Measurements from ENCODE around the gene PTPRN.

DNA sequence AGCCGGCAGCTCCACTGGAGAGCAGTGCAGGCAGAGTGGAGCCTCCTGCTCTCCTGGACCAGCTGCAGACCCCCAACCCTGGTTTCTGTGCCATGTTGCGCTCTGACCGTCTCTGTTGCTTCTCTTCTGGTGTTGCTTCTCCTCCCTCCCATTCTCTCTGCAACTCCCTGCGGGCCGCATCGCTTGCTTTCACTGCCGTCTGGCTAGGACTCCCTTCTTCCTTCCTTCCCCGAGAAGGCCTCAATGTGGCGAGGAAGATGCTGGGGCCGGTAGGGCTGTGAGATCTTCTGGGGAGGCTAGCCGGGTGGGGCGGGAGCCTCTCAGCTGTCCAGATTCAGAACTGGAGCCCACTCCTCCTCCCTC, 23.8 kb downstream of the PTPRN start:
- TF ChIP-seq POLR2A (IDR thresholded peaks at IDR 0.05; ENCODE audit: low read depth, low read length): no peak
- no peak for TF ChIP-seq MAX (IDR thresholded peaks at IDR 0.05; ENCODE audit: insufficient read depth, insufficient read length)
- TF ChIP-seq, protein P1, sequence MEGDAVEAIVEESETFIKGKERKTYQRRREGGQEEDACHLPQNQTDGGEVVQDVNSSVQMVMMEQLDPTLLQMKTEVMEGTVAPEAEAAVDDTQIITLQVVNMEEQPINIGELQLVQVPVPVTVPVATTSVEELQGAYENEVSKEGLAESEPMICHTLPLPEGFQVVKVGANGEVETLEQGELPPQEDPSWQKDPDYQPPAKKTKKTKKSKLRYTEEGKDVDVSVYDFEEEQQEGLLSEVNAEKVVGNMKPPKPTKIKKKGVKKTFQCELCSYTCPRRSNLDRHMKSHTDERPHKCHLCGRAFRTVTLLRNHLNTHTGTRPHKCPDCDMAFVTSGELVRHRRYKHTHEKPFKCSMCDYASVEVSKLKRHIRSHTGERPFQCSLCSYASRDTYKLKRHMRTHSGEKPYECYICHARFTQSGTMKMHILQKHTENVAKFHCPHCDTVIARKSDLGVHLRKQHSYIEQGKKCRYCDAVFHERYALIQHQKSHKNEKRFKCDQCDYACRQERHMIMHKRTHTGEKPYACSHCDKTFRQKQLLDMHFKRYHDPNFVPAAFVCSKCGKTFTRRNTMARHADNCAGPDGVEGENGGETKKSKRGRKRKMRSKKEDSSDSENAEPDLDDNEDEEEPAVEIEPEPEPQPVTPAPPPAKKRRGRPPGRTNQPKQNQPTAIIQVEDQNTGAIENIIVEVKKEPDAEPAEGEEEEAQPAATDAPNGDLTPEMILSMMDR (IDR thresholded peaks at IDR 0.05; ENCODE audit: extremely low read depth in 1 of 2, insufficient read depth in 1 of 2, low read depth in 1 of 2, low read length in 2 of 2): no peak
- TF ChIP-seq MYC (IDR thresholded peaks at IDR 0.05; ENCODE audit: low read depth, low read length): no peak
- no peak for TF ChIP-seq POLR2AphosphoS5 (IDR thresholded peaks at IDR 0.05; ENCODE audit: insufficient read depth, low read depth, low read length)
- no peak for TF ChIP-seq EZH2 (IDR thresholded peaks at IDR 0.05; ENCODE audit: borderline replicate concordance, low read depth, low read length, severe bottlenecking)
- TF ChIP-seq GATA2 (IDR thresholded peaks at IDR 0.05; ENCODE audit: insufficient read depth, insufficient read length, low read depth, low read length): no peak

All from endothelial cell of umbilical vein (primary cell).